Endometrial microvascular endothelial cells (primary cell): ENCODE measurements around the gene PHACTR1. TPM values are rescaled to one million over a fixed set of nuclear protein-coding genes. Genes with fewer than 3 reads are reported as not detected.

Source experiments
- in situ Hi-C: cut with HindIII; loops from 2 replicates; pipeline ENCODE4 v1.10.0; 2017; ENCODE audit warnings: low sequenced_read_pairs, low pct_unique_long_range_greater_than_20kb; ENCODE audit errors: inconsistent ontology term
- total RNA-seq: library from RNA; depleted of rRNA; stranded (reverse); fragments of >200 nt; gene quantifications from one replicate; pipeline ENCODE4 v1.2.3, GENCODE V29; 2015; ENCODE audit errors: inconsistent ontology term

Gene PHACTR1
- total RNA-seq, 1 donor from 2014 or later, result 14.6 TPM

- in situ Hi-C loops, result no loop called here
Observed at GRCh38 chr6:13289789-13290318, 573.3 kb downstream of the PHACTR1 start.

- in situ Hi-C loops, result no loop called here
Observed at GRCh38 chr6:13290335-13290734, 573.8 kb downstream of the PHACTR1 start.

GRCh38 chr6:13292774-13293173 lies 576.2 kb downstream of the PHACTR1 start:
- in situ Hi-C loops, result no loop called here

GRCh38 chr6:13294499-13295069 lies 578.0 kb downstream of the PHACTR1 start:
- in situ Hi-C loops, result no loop called here

- in situ Hi-C loops, result no loop called here
Observed at GRCh38 chr6:13295576-13295975, 579.0 kb downstream of the PHACTR1 start.

GRCh38 chr6:13296536-13296997 lies 580.0 kb downstream of the PHACTR1 start:
- in situ Hi-C loops, result no loop called here

- in situ Hi-C loops, result no loop called here
Observed at GRCh38 chr6:13297391-13297790, 580.8 kb downstream of the PHACTR1 start.

GRCh38 chr6:13298446-13298845 lies 581.9 kb downstream of the PHACTR1 start:
- in situ Hi-C loops, result no loop called here

GRCh38 chr6:13299403-13299821 lies 582.8 kb downstream of the PHACTR1 start:
- in situ Hi-C loops, result no loop called here

- in situ Hi-C loops, result no loop called here
Observed at GRCh38 chr6:13299918-13300317, 583.4 kb downstream of the PHACTR1 start.

- in situ Hi-C loops, result no loop called here
Observed at GRCh38 chr6:13300643-13301590, 584.4 kb downstream of the PHACTR1 start.

- in situ Hi-C loops, result no loop called here
Observed at GRCh38 chr6:13302291-13302690, 585.7 kb downstream of the PHACTR1 start.

- in situ Hi-C loops, result no loop called here
Observed at GRCh38 chr6:13302751-13303667, 586.4 kb downstream of the PHACTR1 start.

- in situ Hi-C loops, result no loop called here
Observed at GRCh38 chr6:13303668-13304017, 587.1 kb downstream of the PHACTR1 start.

- in situ Hi-C loops, result no loop called here
Observed at GRCh38 chr6:13304101-13304500, 587.5 kb downstream of the PHACTR1 start.

GRCh38 chr6:13304580-13305260 lies 588.2 kb downstream of the PHACTR1 start:
- in situ Hi-C loops, result no loop called here

- in situ Hi-C loops, result no loop called here
Observed at GRCh38 chr6:13305288-13305687, 588.7 kb downstream of the PHACTR1 start.

- in situ Hi-C loops, result no loop called here
Observed at GRCh38 chr6:13305791-13306190, 589.2 kb downstream of the PHACTR1 start.
